Measurements from ENCODE around the gene MON2. TPM values are rescaled to one million over a fixed set of nuclear protein-coding genes. Genes with fewer than 3 reads are reported as not detected.

The MON2 gene
- total RNA-seq, 4 donors from 2014 or later = 54.3 to 212 (median 61.9) TPM

- H3K4me3 ChIP-seq = peak overlapping the region; percentile 92
- 69% methylated on average over 8 of the region's 8 CpGs for WGBS
These were observed 2.3 kb downstream of the MON2 start for GRCh38 chr12:62468935-62469334.

DNA sequence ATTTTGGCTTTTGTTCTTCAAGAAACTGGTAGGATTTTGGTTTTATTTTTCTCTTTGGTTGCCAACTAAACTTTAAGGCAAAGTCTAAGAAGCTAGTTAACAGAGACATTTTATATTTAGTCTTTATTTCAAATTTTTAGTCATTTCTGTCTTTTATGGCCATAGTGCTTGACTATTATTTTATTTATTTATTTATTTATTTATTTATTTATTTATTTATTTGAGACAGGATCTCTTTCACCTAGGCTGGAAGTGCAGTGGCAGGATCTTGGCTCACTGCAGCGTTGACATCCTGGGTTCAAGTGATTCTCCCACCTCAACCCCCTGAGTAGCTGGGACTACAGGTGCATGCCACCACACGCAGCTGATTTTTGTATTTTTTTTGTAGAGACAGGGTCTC is 3.1 kb downstream of the MON2 start:
- Histone ChIP-seq H3K36me3 (peaks cover 8% of the 10 kb centered on the region), H3K4me1 (peaks cover 45% of the 10 kb centered on the region), H3K4me3 (no peak overlapping the region), H3K27me3 (no peaks in the 10 kb centered on the region), H3K27ac (no peak overlapping the region), H3K9me3 (no peaks in the 10 kb centered on the region)
- no peak for DNase-seq (ENCODE audit: low spot score in 2 of 2)
- 75% methylated on average over 2 of the region's 2 CpGs for WGBS
- TF ChIP-seq POLR2AphosphoS5 (IDR thresholded peaks at IDR 0.05) (no peak), POLR2A (IDR thresholded peaks at IDR 0.05) (no peak), EP300 (IDR thresholded peaks at IDR 0.05) (no peak)
- TF ChIP-seq, protein P1, sequence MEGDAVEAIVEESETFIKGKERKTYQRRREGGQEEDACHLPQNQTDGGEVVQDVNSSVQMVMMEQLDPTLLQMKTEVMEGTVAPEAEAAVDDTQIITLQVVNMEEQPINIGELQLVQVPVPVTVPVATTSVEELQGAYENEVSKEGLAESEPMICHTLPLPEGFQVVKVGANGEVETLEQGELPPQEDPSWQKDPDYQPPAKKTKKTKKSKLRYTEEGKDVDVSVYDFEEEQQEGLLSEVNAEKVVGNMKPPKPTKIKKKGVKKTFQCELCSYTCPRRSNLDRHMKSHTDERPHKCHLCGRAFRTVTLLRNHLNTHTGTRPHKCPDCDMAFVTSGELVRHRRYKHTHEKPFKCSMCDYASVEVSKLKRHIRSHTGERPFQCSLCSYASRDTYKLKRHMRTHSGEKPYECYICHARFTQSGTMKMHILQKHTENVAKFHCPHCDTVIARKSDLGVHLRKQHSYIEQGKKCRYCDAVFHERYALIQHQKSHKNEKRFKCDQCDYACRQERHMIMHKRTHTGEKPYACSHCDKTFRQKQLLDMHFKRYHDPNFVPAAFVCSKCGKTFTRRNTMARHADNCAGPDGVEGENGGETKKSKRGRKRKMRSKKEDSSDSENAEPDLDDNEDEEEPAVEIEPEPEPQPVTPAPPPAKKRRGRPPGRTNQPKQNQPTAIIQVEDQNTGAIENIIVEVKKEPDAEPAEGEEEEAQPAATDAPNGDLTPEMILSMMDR (IDR thresholded peaks at IDR 0.05) = no peak

More at GRCh38 chr12:62468935-62469334, 2.3 kb downstream of the MON2 start:
- no peak for TF ChIP-seq POLR2AphosphoS5 (IDR thresholded peaks at IDR 0.05)
- TF ChIP-seq POLR2A (IDR thresholded peaks at IDR 0.05) = no peak
- no peak for TF ChIP-seq EP300 (IDR thresholded peaks at IDR 0.05)
- TF ChIP-seq, protein P1 (IDR thresholded peaks at IDR 0.05) = no peak
- peaks cover 8% of the 10 kb centered on the region for H3K36me3 ChIP-seq
- no peak for DNase-seq (ENCODE audit: low spot score in 2 of 2)
- no peaks in the 10 kb centered on the region for H3K27me3 ChIP-seq
- H3K27ac ChIP-seq = no peak overlapping the region
- H3K9me3 ChIP-seq = no peaks in the 10 kb centered on the region
- peaks cover 45% of the 10 kb centered on the region for H3K4me1 ChIP-seq

- TF ChIP-seq, protein P1 (IDR thresholded peaks at IDR 0.05) = no peak
- no peak for TF ChIP-seq POLR2AphosphoS5 (IDR thresholded peaks at IDR 0.05)
- TF ChIP-seq EP300 (IDR thresholded peaks at IDR 0.05) = no peak
- no peak for TF ChIP-seq POLR2A (IDR thresholded peaks at IDR 0.05)
- no peaks in the 10 kb centered on the region for H3K9me3 ChIP-seq
- H3K4me3 ChIP-seq = no peak overlapping the region
- peaks cover 8% of the 10 kb centered on the region for H3K36me3 ChIP-seq
- WGBS = 81% methylated on average over 4 of the region's 4 CpGs
- peaks cover 39% of the 10 kb centered on the region for H3K4me1 ChIP-seq
- no peak overlapping the region for H3K27ac ChIP-seq
- no peak for DNase-seq (ENCODE audit: low spot score in 2 of 2)
- no peaks in the 10 kb centered on the region for H3K27me3 ChIP-seq
These were observed 5.1 kb downstream of the MON2 start for GRCh38 chr12:62471734-62472133.

DNA sequence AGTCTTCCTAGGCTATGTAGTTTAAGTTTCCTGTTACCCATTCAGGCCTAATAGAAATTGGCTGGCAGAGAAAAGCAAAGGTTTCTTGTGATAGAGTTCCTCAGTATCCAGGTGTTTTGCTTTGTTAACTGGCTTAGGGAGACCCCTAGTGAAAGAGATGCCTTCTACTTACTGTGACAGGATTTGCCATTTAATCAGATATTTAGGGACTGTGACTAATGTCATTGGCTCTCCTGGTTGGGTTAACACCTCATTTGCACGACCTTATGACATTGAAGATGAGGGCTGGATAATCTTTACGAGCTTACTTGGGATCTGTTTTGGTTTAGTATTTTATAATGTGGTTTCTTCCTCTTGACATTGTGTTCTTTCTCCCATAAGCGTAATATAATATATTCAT is 5.8 kb downstream of the MON2 start:
- DNase-seq (ENCODE audit: low spot score in 2 of 2) = no peak
- WGBS = 72% methylated on average over 3 of the region's 3 CpGs
- Histone ChIP-seq H3K4me3 (no peak overlapping the region), H3K27ac (no peak overlapping the region), H3K36me3 (peaks cover 12% of the 10 kb centered on the region), H3K4me1 (peaks cover 39% of the 10 kb centered on the region), H3K9me3 (no peaks in the 10 kb centered on the region), H3K27me3 (no peaks in the 10 kb centered on the region)
- TF ChIP-seq EP300 (IDR thresholded peaks at IDR 0.05) = no peak
- TF ChIP-seq POLR2A (IDR thresholded peaks at IDR 0.05) = no peak
- no peak for TF ChIP-seq POLR2AphosphoS5 (IDR thresholded peaks at IDR 0.05)

- H3K36me3 ChIP-seq = peaks cover 19% of the 10 kb centered on the region
- no peaks in the 10 kb centered on the region for H3K9me3 ChIP-seq
- WGBS = 94% methylated on average over 4 of the region's 4 CpGs
- no peaks in the 10 kb centered on the region for H3K27me3 ChIP-seq
- H3K4me1 ChIP-seq = no peaks in the 10 kb centered on the region
- no peak for DNase-seq (ENCODE audit: low spot score in 2 of 2)
- no peak for TF ChIP-seq EP300 (IDR thresholded peaks at IDR 0.05)
- TF ChIP-seq POLR2A (IDR thresholded peaks at IDR 0.05) = no peak
- TF ChIP-seq, protein P1 (IDR thresholded peaks at IDR 0.05) = no peak
- TF ChIP-seq POLR2AphosphoS5 (IDR thresholded peaks at IDR 0.05) = no peak
- H3K27ac ChIP-seq = no peak overlapping the region
- H3K4me3 ChIP-seq = no peak overlapping the region
These were observed 15.4 kb downstream of the MON2 start for GRCh38 chr12:62481843-62482540.
